OCI-LY7 (cell line): ENCODE data around the gene FAH. TPM values are rescaled to one million over a fixed set of nuclear protein-coding genes. Genes with fewer than 3 reads are reported as not detected.

Experiments used
- BruUV-seq: library from RNA; stranded (reverse); fragments of 400-500 nt; replicated peaks from 2 replicates; lab custom pipeline; 2021; lab: Mats Ljungman, UMichigan
- CTCF ChIA-PET: fragments of 300-600 bp; sonication (Branson Sonifier 250); formaldehyde crosslinking; loops from one replicate; lab custom pipeline; 2022; ENCODE audit warnings: antibody characterized with exemption; ENCODE audit not compliant: unreplicated experiment; lab: Charles Lee
- POLR2A ChIA-PET: fragments of 300-600 bp; sonication (Branson Sonifier 250); formaldehyde crosslinking; loops from one replicate; lab custom pipeline; 2022; ENCODE audit warnings: antibody characterized with exemption; lab: Charles Lee
- DNase-seq: peaks from one replicate; pipeline ENCODE4 v3.0.0-alpha.2; 2015; ENCODE audit warnings: low spot score
- H2AFZ ChIP-seq: fragments of 200-600 bp; sonication (generic), shearing (Covaris generic); 2 replicates; pipeline ENCODE4 v1.6.1; 2014; ENCODE audit warnings: mild to moderate bottlenecking, antibody characterized with exemption, low read length, moderate library complexity
- H3K27ac ChIP-seq: fragments of 200-600 bp; sonication (generic); 2 replicates; pipeline ENCODE4 v1.5.1; 2014; ENCODE audit warnings: mixed run types, low read depth, mild to moderate bottlenecking, moderate library complexity, low read length, inconsistent platforms; ENCODE audit not compliant: poor library complexity, severe bottlenecking
- H3K36me3 ChIP-seq: fragments of 200-600 bp; sonication (generic); 2 replicates; pipeline ENCODE4 v1.6.1; 2014; ENCODE audit warnings: mild to moderate bottlenecking, antibody characterized with exemption, low read length, moderate library complexity, mixed read lengths; ENCODE audit not compliant: insufficient read depth
- H3K4me1 ChIP-seq: fragments of 200-600 bp; sonication (generic); 2 replicates; pipeline ENCODE4 v1.5.1; 2014; ENCODE audit warnings: mild to moderate bottlenecking, low read length; ENCODE audit not compliant: insufficient read depth, poor library complexity, severe bottlenecking
- H3K4me2 ChIP-seq: fragments of 200-600 bp; sonication (generic); 2 replicates; pipeline ENCODE4 v1.6.1; 2014; ENCODE audit warnings: mild to moderate bottlenecking, low read length
- H3K4me3 ChIP-seq: fragments of 200-600 bp; sonication (generic); 2 replicates; pipeline ENCODE4 v1.5.1; 2014; ENCODE audit warnings: mild to moderate bottlenecking, low read depth, low read length; ENCODE audit not compliant: poor library complexity, severe bottlenecking
- H3K79me2 ChIP-seq: fragments of 200-600 bp; sonication (generic); 2 replicates; pipeline ENCODE4 v1.6.1; 2016; ENCODE audit warnings: low read depth, mild to moderate bottlenecking, low read length, moderate library complexity, mixed read lengths; ENCODE audit not compliant: insufficient read depth
- H3K9me2 ChIP-seq: fragments of 200-600 bp; sonication (generic); 2 replicates; pipeline ENCODE4 v1.6.1; 2016; ENCODE audit warnings: mild to moderate bottlenecking, low read length, mixed read lengths; ENCODE audit not compliant: insufficient read depth
- H3K9me3 ChIP-seq: fragments of 200-600 bp; sonication (generic); 2 replicates; pipeline ENCODE4 v1.6.1; 2014; ENCODE audit warnings: mild to moderate bottlenecking, mixed run types, low read length, mixed read lengths
- H4K20me1 ChIP-seq: fragments of 200-600 bp; sonication (generic); 2 replicates; pipeline ENCODE4 v1.6.1; 2014; ENCODE audit warnings: mild to moderate bottlenecking, antibody characterized with exemption, low read length, moderate library complexity, mixed read lengths; ENCODE audit not compliant: insufficient read depth
- CTCF ChIP-seq: fragments of 200-600 bp; sonication (generic); conservative IDR thresholded peaks from 2 replicates; pipeline ENCODE4 v1.5.1; 2014; ENCODE audit warnings: mild to moderate bottlenecking, antibody characterized with exemption, low read length, moderate library complexity, mixed read lengths
- EZH2phosphoT487 ChIP-seq: fragments of 200-600 bp; sonication (generic); IDR thresholded peaks from 2 replicates; pipeline ENCODE4 v1.6.1; 2018; ENCODE audit warnings: low read depth, borderline replicate concordance, mild to moderate bottlenecking, mixed run types, antibody characterized with exemption, low read length, moderate library complexity, mixed read lengths
- intact Hi-C: fragments of 100-400 bp; cut with micrococcal nuclease; formaldehyde crosslinking; loops from one replicate; pipeline ENCODE4 v1.10.0; 2022; ENCODE audit not compliant: unreplicated experiment
- total RNA-seq, 2 experiments: library from RNA; depleted of rRNA in 1 of 2; stranded (reverse); fragments of >200 nt in 1 of 2; shearing (Covaris generic) in 1 of 2; gene quantifications; 2 replicates each; pipeline ENCODE4 v1.2.3, GENCODE V29; 2014 to 2022

Gene FAH
- total RNA-seq, 2 experiments from 2014 or later: 9.4 to 18.4 TPM

DNA sequence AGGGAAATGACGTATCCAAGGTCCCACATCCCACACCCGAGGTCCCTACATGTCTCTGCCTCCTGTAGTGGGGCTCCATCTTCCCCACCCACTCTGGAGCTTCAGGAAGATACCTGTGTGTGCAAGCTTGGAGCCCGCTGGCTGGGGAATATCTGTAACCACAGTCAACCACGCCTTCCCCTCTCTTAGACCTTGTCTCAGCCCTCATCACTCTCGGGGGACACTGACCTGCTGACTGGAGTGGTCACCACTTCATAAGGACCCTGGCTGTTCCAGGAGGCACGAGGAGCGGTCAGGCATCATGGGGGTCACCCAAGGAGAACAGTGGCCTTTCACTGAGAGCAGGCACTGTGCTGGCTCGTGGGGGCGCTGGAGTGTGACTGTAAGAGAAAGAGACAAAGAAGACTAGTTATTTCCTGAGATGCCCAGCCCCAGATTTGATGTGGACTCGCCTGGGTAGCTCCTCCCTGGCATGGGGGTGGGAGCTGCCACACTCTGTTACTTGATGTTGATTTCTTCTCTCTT lies 50.6 kb downstream of the FAH start:
- TF ChIP-seq CTCF: no peak
- TF ChIP-seq EZH2phosphoT487: no peak

GRCh38 chr15:80204231-80204630 lies 51.4 kb downstream of the FAH start:
- BruUV-seq: no TSS peak
- Histone ChIP-seq H3K27ac (no peak overlapping the region), H3K4me3 (no peak overlapping the region), H3K9me2 (no peaks in the 10 kb centered on the region), H2AFZ (no peak overlapping the region), H3K36me3 (no peaks in the 10 kb centered on the region), H3K4me1 (no peaks in the 10 kb centered on the region), H3K79me2 (no peaks in the 10 kb centered on the region), H4K20me1 (no peaks in the 10 kb centered on the region), H3K9me3 (no peaks in the 10 kb centered on the region), H3K4me2 (no peak overlapping the region)
- no peak for DNase-seq
- intact Hi-C loops: no loop called here
- CTCF ChIA-PET: no interaction called here
- POLR2A ChIA-PET: no interaction called here
- no peak for TF ChIP-seq EZH2phosphoT487
- no peak for TF ChIP-seq CTCF

More for the DNA sequence above, 50.6 kb downstream of the FAH start:
- Histone ChIP-seq H3K4me3 (no peak overlapping the region), H3K36me3 (no peaks in the 10 kb centered on the region), H2AFZ (no peak overlapping the region), H3K9me2 (no peaks in the 10 kb centered on the region), H3K9me3 (no peaks in the 10 kb centered on the region), H3K4me2 (no peak overlapping the region), H3K4me1 (no peaks in the 10 kb centered on the region), H3K79me2 (no peaks in the 10 kb centered on the region), H3K27ac (no peak overlapping the region), H4K20me1 (no peaks in the 10 kb centered on the region)
- DNase-seq: no peak
- CTCF ChIA-PET: interaction anchor here (1.0 kb wide), 1 partner anchor 14 kb away, joined by 3 read pairs; no protein-coding TSS in a partner anchor
- intact Hi-C loops: no loop called here
- BruUV-seq: no TSS peak
- POLR2A ChIA-PET: interaction anchor here (0.6 kb wide), 1 partner anchor 968 kb away, joined by 3 read pairs; no protein-coding TSS in a partner anchor

DNA sequence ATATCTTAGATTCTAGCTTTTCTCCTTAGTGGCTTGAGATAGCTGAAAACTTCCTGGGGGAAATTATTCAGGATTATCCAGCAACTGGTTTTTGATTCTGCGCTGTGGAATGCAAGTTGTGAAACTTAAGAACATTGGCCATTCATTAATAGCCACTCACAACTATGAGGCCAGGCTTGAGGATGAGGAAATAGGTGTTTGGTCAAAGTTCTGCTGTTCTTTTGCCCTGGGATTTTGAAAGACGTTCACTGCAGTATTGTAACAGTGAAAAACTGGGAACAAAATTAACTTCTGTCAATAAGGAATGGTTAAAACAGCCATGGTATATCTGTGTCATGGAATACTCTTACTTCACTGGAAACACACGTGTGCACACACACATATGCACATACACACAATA lies 55.1 kb downstream of the FAH start:
- TF ChIP-seq CTCF: no peak
- no peak for TF ChIP-seq EZH2phosphoT487
- Histone ChIP-seq H3K36me3 (no peaks in the 10 kb centered on the region), H3K27ac (no peak overlapping the region), H3K4me3 (no peak overlapping the region), H3K9me3 (no peaks in the 10 kb centered on the region), H3K9me2 (no peaks in the 10 kb centered on the region), H3K79me2 (no peaks in the 10 kb centered on the region), H2AFZ (no peak overlapping the region), H3K4me1 (peaks cover 7% of the 10 kb centered on the region), H3K4me2 (no peak overlapping the region), H4K20me1 (no peaks in the 10 kb centered on the region)
- no peak for DNase-seq
- CTCF ChIA-PET: no interaction called here
- POLR2A ChIA-PET: no interaction called here
- BruUV-seq: no TSS peak
- intact Hi-C loops: no loop called here
